ENCODE results near the gene BCL2L13.

The BCL2L13 gene

GRCh38 chr22:17710023-17710422, 71.5 kb downstream of the BCL2L13 start:
- Histone ChIP-seq H3K27me3 (no peaks in the 10 kb centered on the region), H3K4me1 (peaks cover 0 to 21% (median 9%) of the 10 kb centered on the region in 4 donors), H3K36me3 (peaks cover 0 to 4% (median 0%) of the 10 kb centered on the region in 3 donors), H3K9me3 (no peaks in the 10 kb centered on the region), H3K4me3 (no peak overlapping the region), H3K27ac (no peak overlapping the region)
- DNase-seq, result no peak
- intact Hi-C loops (cut with DNase I; ENCODE audit: low total_unique reads), result no loop called here
- no peak for TF ChIP-seq CTCF (IDR thresholded peaks at IDR 0.05)

GRCh38 chr22:17712441-17712840, 73.9 kb downstream of the BCL2L13 start:
- peaks cover 0 to 9% (median 2%) of the 10 kb centered on the region in 4 donors for H3K4me1 ChIP-seq
- DNase-seq, result no peak
- no peak for TF ChIP-seq CTCF (IDR thresholded peaks at IDR 0.05)
- H3K4me3 ChIP-seq, result no peak overlapping the region
- no peak overlapping the region for H3K27ac ChIP-seq
- H3K36me3 ChIP-seq, result peaks cover 0 to 4% (median 0%) of the 10 kb centered on the region in 3 donors
- H3K9me3 ChIP-seq, result no peaks in the 10 kb centered on the region
- H3K27me3 ChIP-seq, result no peaks in the 10 kb centered on the region
- intact Hi-C loops (cut with DNase I; ENCODE audit: low total_unique reads), result no loop called here

- Histone ChIP-seq H3K36me3 (no peaks in the 10 kb centered on the region), H3K4me3 (no peak overlapping the region), H3K4me1 (peaks cover 0 to 4% (median 0%) of the 10 kb centered on the region in 4 donors), H3K27ac (no peak overlapping the region), H3K27me3 (no peaks in the 10 kb centered on the region), H3K9me3 (no peaks in the 10 kb centered on the region)
- intact Hi-C loops (cut with DNase I; ENCODE audit: low total_unique reads), result no loop called here
- no peak for DNase-seq
- TF ChIP-seq CTCF (IDR thresholded peaks at IDR 0.05), result no peak
These were observed 78.0 kb downstream of the BCL2L13 start for GRCh38 chr22:17716529-17716928.

GRCh38 chr22:17717708-17718107, 79.2 kb downstream of the BCL2L13 start:
- no peaks in the 10 kb centered on the region for H3K36me3 ChIP-seq
- no peak overlapping the region for H3K27ac ChIP-seq
- intact Hi-C loops (cut with DNase I; ENCODE audit: low total_unique reads), result no loop called here
- H3K9me3 ChIP-seq, result no peaks in the 10 kb centered on the region
- no peak overlapping the region for H3K4me3 ChIP-seq
- H3K4me1 ChIP-seq, result peaks cover 0 to 4% (median 0%) of the 10 kb centered on the region in 4 donors
- TF ChIP-seq CTCF (IDR thresholded peaks at IDR 0.05), result no peak
- peak in 1 of 2 donors; percentile 54 for DNase-seq
- H3K27me3 ChIP-seq, result no peaks in the 10 kb centered on the region

GRCh38 chr22:17719911-17720310, 81.4 kb downstream of the BCL2L13 start:
- Histone ChIP-seq H3K4me1 (peaks cover 0 to 16% (median 3%) of the 10 kb centered on the region in 4 donors), H3K27ac (no peak overlapping the region), H3K27me3 (no peaks in the 10 kb centered on the region), H3K36me3 (no peaks in the 10 kb centered on the region), H3K9me3 (no peaks in the 10 kb centered on the region), H3K4me3 (no peak overlapping the region)
- TF ChIP-seq CTCF (IDR thresholded peaks at IDR 0.05), result no peak
- DNase-seq, result no peak
- intact Hi-C loops (cut with DNase I; ENCODE audit: low total_unique reads), result loop anchor here (10.0 kb wide), 1 partner anchor 1595 kb away; no protein-coding TSS in a partner anchor

- Histone ChIP-seq H3K9me3 (no peaks in the 10 kb centered on the region), H3K27me3 (no peaks in the 10 kb centered on the region), H3K36me3 (peaks cover 0 to 21% (median 14%) of the 10 kb centered on the region in 3 donors), H3K4me1 (peaks cover 0 to 43% (median 24%) of the 10 kb centered on the region in 4 donors), H3K4me3 (no peak overlapping the region), H3K27ac (peak overlapping the region; percentile 28 to 67)
- no peak for DNase-seq
- no peak for TF ChIP-seq CTCF (IDR thresholded peaks at IDR 0.05)
- intact Hi-C loops (cut with DNase I; ENCODE audit: low total_unique reads), result loop anchor here (10.0 kb wide), 1 partner anchor 1591 kb away; no protein-coding TSS in a partner anchor
These were observed 85.7 kb downstream of the BCL2L13 start for GRCh38 chr22:17724241-17724640.

Measured in tibial artery (tissue), 4 donors.